HepG2 (cell line): ENCODE results near the gene PNLDC1. TPM values are rescaled to one million over a fixed set of nuclear protein-coding genes. Genes with fewer than 3 reads are reported as not detected.

ENCODE experiments used
- ATAC-seq: fragments of 200-7000 bp; cut with Tn5 transposase; 3 replicates; pipeline ENCODE4 v1.9.1; 2020; ENCODE audit warnings: mild to moderate bottlenecking, moderate library complexity
- BruUV-seq: library from RNA; stranded (reverse); fragments of 400-500 nt; replicated peaks from 2 replicates; lab custom pipeline; 2021; lab: Mats Ljungman, UMichigan
- CTCF ChIA-PET: fragments of 300-600 bp; formaldehyde crosslinking; extraction: SDS; loops from one replicate; lab custom pipeline; 2021; ENCODE audit warnings: low total read pairs, inconsistent platforms, low intra/inter-chr PET ratio; lab: Yijun Ruan, JAX
- POLR2A ChIA-PET: fragments of 350-600 bp; sonication (Branson Sonifier 250); formaldehyde crosslinking; loops from one replicate; lab custom pipeline; 2020; ENCODE audit warnings: antibody characterized with exemption, inconsistent platforms; lab: Yijun Ruan, JAX
- DNase-seq: peaks from one replicate; pipeline ENCODE4 v3.0.0-alpha.2; 2015; ENCODE audit warnings: low spot score
- FAIRE-seq: peaks from 3 replicates; lab custom pipeline; 2011; peaks lifted over from hg19 to GRCh38; lab: Jason Lieb, UNC
- H2AFZ ChIP-seq: one replicate; pipeline ENCODE4 v1.6.1; 2011; ENCODE audit warnings: low read length, inconsistent platforms
- H3K27ac ChIP-seq: fragments of 300-600 bp; 3 replicates; pipeline ENCODE4 v1.8.0; 2011; ENCODE audit warnings: mixed run types, mild to moderate bottlenecking, mixed read lengths, low read length, inconsistent platforms; ENCODE audit not compliant: insufficient read depth; ENCODE audit errors: extremely low read length
- H3K27me3 ChIP-seq, 2 experiments: fragments of 200-600 bp in 1 of 2; 2 replicates in 1 of 2; 3 replicates in 1 of 2; pipeline versions ENCODE4 v1.6.0 to v1.8.0; 2011; ENCODE audit warnings: low read length in 2 of 2, mild to moderate bottlenecking in 2 of 2, moderate library complexity in 2 of 2, inconsistent platforms in 1 of 2; ENCODE audit not compliant: insufficient read depth in 2 of 2, control insufficient read depth in 1 of 2
- H3K36me3 ChIP-seq, 2 experiments: fragments of 200-600 bp in 1 of 2; replicated peaks in 1 of 2; 2 replicates in 1 of 2; 3 replicates in 1 of 2; pipeline versions ENCODE4 v1.5.1 to v1.8.0; 2011; ENCODE audit warnings: low read length in 2 of 2, inconsistent platforms in 1 of 2; ENCODE audit not compliant: insufficient read depth in 2 of 2, control insufficient read depth in 1 of 2
- H3K4me1 ChIP-seq: 2 replicates; pipeline ENCODE4 v1.5.1; 2012; ENCODE audit warnings: low read length, inconsistent platforms; ENCODE audit not compliant: insufficient read depth
- H3K4me2 ChIP-seq: 2 replicates; pipeline ENCODE4 v1.6.0; 2011; ENCODE audit warnings: low read depth, low read length, inconsistent platforms
- H3K4me3 ChIP-seq, 3 experiments: fragments of 200-600 bp in 1 of 3; sonication (generic), shearing (Covaris generic) in 1 of 3; replicated peaks in 1 of 3; 2 replicates each; pipeline ENCODE4 v1.5.1; 2011 to 2016; ENCODE audit warnings: low read length in 3 of 3, inconsistent platforms in 2 of 3, low read depth in 2 of 3, mild to moderate bottlenecking in 2 of 3, control low read depth in 1 of 3, mixed read lengths in 1 of 3; ENCODE audit not compliant: insufficient read depth in 1 of 3
- H3K79me2 ChIP-seq: one replicate; pipeline ENCODE4 v1.6.1; 2011; ENCODE audit warnings: low read length, inconsistent platforms; ENCODE audit not compliant: insufficient read depth
- H3K9ac ChIP-seq: 2 replicates; pipeline ENCODE4 v1.6.0; 2011; ENCODE audit warnings: mild to moderate bottlenecking, low read depth, low read length, inconsistent platforms; ENCODE audit not compliant: insufficient read depth
- H3K9me3 ChIP-seq: 2 replicates; pipeline ENCODE4 v1.5.1; 2012; ENCODE audit warnings: mild to moderate bottlenecking, low read length
- H4K20me1 ChIP-seq: 2 replicates; pipeline ENCODE4 v1.6.0; 2011; ENCODE audit warnings: inconsistent platforms, mild to moderate bottlenecking, low read length, moderate library complexity; ENCODE audit not compliant: insufficient read depth
- GPBP1L1 ChIP-seq: sonication (generic); formaldehyde crosslinking; IDR thresholded peaks from 2 replicates; pipeline ENCODE4 v1.5.0; 2020; ENCODE audit warnings: mild to moderate bottlenecking, missing genetic modification reagents
- HCFC1 ChIP-seq: fragments of 150-350 bp; IDR thresholded peaks from 2 replicates; pipeline ENCODE4 v1.6.1; 2014; ENCODE audit warnings: low read depth, low read length
- NFAT5 ChIP-seq: sonication (generic); formaldehyde crosslinking; IDR thresholded peaks from 2 replicates; pipeline ENCODE4 v1.4.0; 2020; ENCODE audit warnings: missing genetic modification reagents
- PITX1 ChIP-seq: sonication (generic); formaldehyde crosslinking; IDR thresholded peaks from 2 replicates; pipeline ENCODE4 v1.5.1; 2020; ENCODE audit warnings: mild to moderate bottlenecking, missing genetic modification reagents
- REL ChIP-seq: sonication (generic); formaldehyde crosslinking; conservative IDR thresholded peaks from 2 replicates; pipeline ENCODE4 v1.8.0; 2022; ENCODE audit warnings: mild to moderate bottlenecking, missing genetic modification reagents, moderate library complexity
- RNF219 ChIP-seq: sonication (generic); formaldehyde crosslinking; IDR thresholded peaks from 2 replicates; pipeline ENCODE4 v1.5.0; 2020; ENCODE audit warnings: mild to moderate bottlenecking, missing genetic modification reagents
- ZBTB43 ChIP-seq: sonication (generic); formaldehyde crosslinking; conservative IDR thresholded peaks from 2 replicates; pipeline ENCODE4 v1.4.0; 2020; ENCODE audit warnings: missing genetic modification reagents
- ZFYVE20 ChIP-seq: sonication (generic); formaldehyde crosslinking; IDR thresholded peaks from 2 replicates; pipeline ENCODE4 v1.8.0; 2023; ENCODE audit warnings: low read depth, mild to moderate bottlenecking, moderate library complexity, missing genetic modification reagents, borderline replicate concordance
- ZNF431 ChIP-seq: sonication (generic); formaldehyde crosslinking; IDR thresholded peaks from 2 replicates; pipeline ENCODE4 v1.9.0; 2022; ENCODE audit warnings: missing genetic modification reagents, low read depth, mild to moderate bottlenecking, borderline replicate concordance
- WGBS: methylation state at CpG from one replicate; pipeline ENCODE4 v1.1.6; 2017; ENCODE audit warnings: low lambda C conversion rate; 5-methylcytosine and 5-hydroxymethylcytosine counted together
- in situ Hi-C: cut with HindIII; loops from 2 replicates; pipeline ENCODE4 v1.10.0; 2017; ENCODE audit warnings: low pct_unique_long_range_greater_than_20kb; ENCODE audit not compliant: extremely low pct_ligation_motif_present
- intact Hi-C: fragments of 100-400 bp; cut with micrococcal nuclease; formaldehyde crosslinking; loops from one replicate; pipeline ENCODE4 v1.10.0; 2022; ENCODE audit not compliant: unreplicated experiment
- polyA plus RNA-seq, 8 experiments: library from polyadenylated mRNA; depleted of rRNA in 3 of 8; stranded (reverse) in 7 of 8; unstranded in 1 of 8; fragments of >200 nt; fragmentation: Illumina TruSeq in 4 of 8; extraction: Trizol in 4 of 8; gene quantifications; 2 replicates each; pipeline versions ENCODE4 v1.2.1 to v1.2.3, GENCODE V29; 2011 to 2016; ENCODE audit warnings: low read depth in 4 of 8, missing spikeins in 1 of 8, mixed read lengths in 1 of 8; ENCODE audit not compliant: insufficient read depth in 1 of 8
- total RNA-seq, 5 experiments: library from RNA; depleted of rRNA; stranded (reverse); fragments of >200 nt; fragmentation: Illumina TruSeq; extraction: Trizol; gene quantifications; 2 replicates each; pipeline ENCODE4 v1.2.3, GENCODE V29; 2016; ENCODE audit warnings: low read depth in 1 of 5

PNLDC1 gene
- total and polyA plus RNA-seq, 2 of the 13 experiments (the other 11 are each of a cell fraction or from before 2014, with no cell fraction given) = not detected

- TF ChIP-seq NFAT5 (CRISPR knock-in tag) = no peak
Observed at GRCh38 chr6:159760602-159761057, 39.4 kb upstream of the PNLDC1 start (continued).

- FAIRE-seq = no peak
- H3K36me3 ChIP-seq = peaks cover 6 to 22% of the 10 kb centered on the region in 2 experiments; a peak in 4 of 5 replicates
- in situ Hi-C loops = loop anchor here (5.0 kb wide), 2 partner anchors 34 to 69 kb away; partner anchors contain the start of genes SOD2 and WTAP
- peak overlapping the region; percentile 83 to 97 (median 88) for H3K4me3 ChIP-seq
- H3K4me1 ChIP-seq = peaks cover 72% of the 10 kb centered on the region
- no peak for ATAC-seq
- peak; percentile 14 for DNase-seq
- intact Hi-C loops = loop anchor here (1.0 to 10.0 kb wide), 2 partner anchors 68 to 1116 kb away; partner anchors contain the start of genes DYNLT1 and SOD2
- H3K9ac ChIP-seq = peak overlapping the region; percentile 96
- no peaks in the 10 kb centered on the region for H3K9me3 ChIP-seq
- ChIA-PET CTCF (no interaction called here), POLR2A (interaction anchor here (0.9 to 10.2 kb wide), 12 partner anchors 11 to 79 kb away, joined by 3 to 175 read pairs (median 5); partner anchors contain the start of genes MRPL18, SOD2, TCP1 and WTAP)
- peak overlapping the region; percentile 96 for H3K4me2 ChIP-seq
- H3K27me3 ChIP-seq = no peaks in the 10 kb centered on the region; a peak in 1 of 5 replicates
- BruUV-seq = TSS peak; percentile 78
- WGBS = 3% methylated on average over 19 of the region's 45 CpGs
- peak overlapping the region; percentile 97 for H3K27ac ChIP-seq
- H3K79me2 ChIP-seq = peaks cover 48% of the 10 kb centered on the region
- no peak overlapping the region for H2AFZ ChIP-seq
- H4K20me1 ChIP-seq = no peaks in the 10 kb centered on the region
- TF ChIP-seq ZBTB43 (CRISPR knock-in tag) = no peak
- TF ChIP-seq ZNF431 = no peak
- peak; percentile 22; the same call in 1 of the 2 replicates for TF ChIP-seq RNF219 (CRISPR knock-in tag)
- TF ChIP-seq REL (CRISPR knock-in tag) = no peak
- peak; percentile 11; the same call in 1 of the 2 replicates for TF ChIP-seq HCFC1
- TF ChIP-seq PITX1 (CRISPR knock-in tag) = 0 out of 2 replicates have a peak, but pooled peaks have one; percentile 8
- TF ChIP-seq GPBP1L1 (CRISPR knock-in tag) = no peak
- TF ChIP-seq ZFYVE20 = no peak
Observed at GRCh38 chr6:159761129-159761872, 38.8 kb upstream of the PNLDC1 start.
